T-cell (primary cell): ENCODE results near the gene ITGAD. TPM values are rescaled to one million over a fixed set of nuclear protein-coding genes. Genes with fewer than 3 reads are reported as not detected.
A peak's percentile ranks its signal among the peaks of the same experiment; 100 is the strongest.

Experiments
- ATAC-seq, 4 experiments: fragments of 200-7000 bp in 3 of 4; fragments of 150-1000 bp in 1 of 4; cut with Tn5 transposase; replicated peaks in 1 of 4; 1 replicate in 3 of 4; 2 replicates in 1 of 4; pipeline ENCODE4 v1.10.0; 2021; ENCODE audit warnings: moderate library complexity in 3 of 4, mild to moderate bottlenecking in 2 of 4, moderate number of reproducible peaks in 1 of 4
- CTCF ChIA-PET, 2 donors: fragments of 300-600 bp; sonication (Branson Sonifier 250); formaldehyde crosslinking; loops; one replicate each; lab custom pipeline; 2022; ENCODE audit warnings: antibody characterized with exemption in 2 of 2; lab: Charles Lee
- POLR2A ChIA-PET, 2 donors: fragments of 300-600 bp; sonication (Branson Sonifier 250); formaldehyde crosslinking; loops; one replicate each; lab custom pipeline; 2022; ENCODE audit warnings: antibody characterized with exemption in 2 of 2; lab: Charles Lee
- DNase-seq, 35 experiments: peaks; one replicate each; pipeline versions ENCODE4 v3.0.0 to v3.0.0-alpha.2; 2013 to 2023
- H3K27ac ChIP-seq: one replicate; pipeline ENCODE4 v1.5.1; 2013; ENCODE audit warnings: low read length
- H3K27me3 ChIP-seq, 2 experiments: replicated peaks in 1 of 2; 1 replicate in 1 of 2; 2 replicates in 1 of 2; pipeline versions ENCODE4 v1.6.1 to v1.7.0; 2013; ENCODE audit warnings: low read length in 1 of 2, mixed read lengths in 1 of 2; ENCODE audit not compliant: control insufficient read depth in 2 of 2, insufficient read depth in 2 of 2; ENCODE audit errors: extremely low read depth in 1 of 2
- H3K36me3 ChIP-seq, 2 donors: 1 replicate in 1 of 2; 2 replicates in 1 of 2; pipeline versions ENCODE4 v1.6.1 to v1.7.0; 2013; ENCODE audit warnings: low read length in 1 of 2; ENCODE audit not compliant: control insufficient read depth in 2 of 2, insufficient read depth in 1 of 2; ENCODE audit errors: extremely low read depth in 1 of 2
- H3K4me1 ChIP-seq, 2 experiments: 1 replicate in 1 of 2; 2 replicates in 1 of 2; pipeline versions ENCODE4 v1.6.1 to v1.7.0; 2013; ENCODE audit warnings: low read length in 2 of 2, mixed read lengths in 1 of 2; ENCODE audit not compliant: insufficient read depth in 2 of 2, control insufficient read depth in 1 of 2; ENCODE audit errors: extremely low read depth in 1 of 2
- H3K4me3 ChIP-seq, 2 donors: 1 replicate in 1 of 2; 2 replicates in 1 of 2; pipeline versions ENCODE4 v1.5.1 to v1.7.0; 2013; ENCODE audit warnings: mild to moderate bottlenecking in 2 of 2, low read length in 1 of 2, moderate library complexity in 1 of 2; ENCODE audit not compliant: control insufficient read depth in 1 of 2; ENCODE audit errors: extremely low read depth in 1 of 2
- H3K9me3 ChIP-seq: 2 replicates; pipeline ENCODE4 v1.7.0; 2013
- H3K27ac Mint-ChIP-seq, 2 donors: one replicate each; pipeline ENCODE4 v1.8.0; 2020 to 2021; ENCODE audit warnings: mild to moderate bottlenecking in 2 of 2, mixed read lengths in 2 of 2
- H3K27me3 Mint-ChIP-seq, 2 donors: one replicate each; pipeline ENCODE4 v1.8.0; 2021 to 2022; ENCODE audit warnings: mixed read lengths in 2 of 2
- H3K36me3 Mint-ChIP-seq: one replicate; pipeline ENCODE4 v1.8.0; 2021; ENCODE audit warnings: mixed read lengths
- H3K4me1 Mint-ChIP-seq, 3 donors: one replicate each; pipeline ENCODE4 v1.8.0; 2020 to 2022; ENCODE audit warnings: mixed read lengths in 3 of 3, mild to moderate bottlenecking in 1 of 3
- H3K4me3 Mint-ChIP-seq, 3 donors: one replicate each; pipeline ENCODE4 v1.8.0; 2020 to 2022; ENCODE audit warnings: mild to moderate bottlenecking in 3 of 3, mixed read lengths in 3 of 3, moderate library complexity in 3 of 3
- H3K9me3 Mint-ChIP-seq, 3 donors: one replicate each; pipeline ENCODE4 v1.8.0; 2020 to 2022; ENCODE audit warnings: mixed read lengths in 3 of 3
- WGBS: methylation state at CpG from one replicate; pipeline ENCODE4 v1.1.5; 2013; ENCODE audit warnings: missing lambda C conversion rate; ENCODE audit not compliant: insufficient coverage; 5-methylcytosine and 5-hydroxymethylcytosine counted together
- total RNA-seq, 35 experiments: library from RNA in 6 of 35; stranded (reverse) in 6 of 35; fragments of 120-200 nt in 1 of 35; gene quantifications; one replicate each; pipeline versions ENCODE4 v1.2.1 to v1.2.4 and lab custom pipeline; 2013 to 2026

ITGAD gene
- total RNA-seq, 5 donors from 2014 or later (not counting 1 experiment from before 2014, with no cell fraction given): 0.22 to 0.70 (median 0.23) TPM; not detected in 2

DNA sequence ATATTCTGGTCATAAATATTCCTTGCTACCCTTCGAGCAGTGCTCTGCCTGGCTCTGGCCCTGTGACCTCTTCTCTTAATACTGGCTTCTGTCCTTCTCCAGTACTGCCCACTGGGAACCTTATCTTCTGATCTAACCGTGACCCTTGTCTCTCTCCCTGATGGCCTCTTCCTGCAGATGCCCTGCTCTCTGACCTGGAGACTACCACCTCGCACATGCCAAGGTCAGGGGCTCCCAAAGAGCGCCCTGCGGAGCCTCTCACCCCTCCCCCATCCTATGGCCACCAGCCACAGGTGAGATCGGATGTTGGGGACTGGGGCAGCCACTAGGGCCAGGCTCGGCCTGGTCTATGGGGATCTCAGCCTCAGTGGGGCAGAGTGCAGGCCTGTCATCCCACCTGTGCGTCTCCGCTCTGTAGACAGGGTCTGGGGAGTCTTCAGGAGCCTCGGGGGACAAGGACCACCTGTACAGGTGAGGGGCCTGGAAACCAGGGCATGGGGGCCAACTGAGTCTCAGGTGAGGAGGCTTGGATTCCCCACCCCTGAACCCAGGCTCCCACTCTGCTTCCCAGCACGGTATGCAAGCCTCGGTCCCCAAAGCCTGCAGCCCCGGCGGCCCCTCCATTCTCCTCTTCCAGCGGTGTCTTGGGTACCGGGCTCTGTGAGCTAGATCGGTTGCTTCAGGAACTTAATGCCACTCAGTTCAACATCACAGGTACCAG lies 80.3 kb downstream of the ITGAD start:
- Mint-ChIP-seq H3K27ac (no peak overlapping the region), H3K4me1 (peaks cover 22 to 27% (median 22%) of the 10 kb centered on the region in 3 donors), H3K36me3 (no peaks in the 10 kb centered on the region), H3K9me3 (no peaks in the 10 kb centered on the region), H3K27me3 (peaks cover 6 to 18% of the 10 kb centered on the region in 2 donors), H3K4me3 (peak overlapping the region in 2 of 3 donors; percentile 0 to 63)
- DNase-seq (no peak), ATAC-seq (no peak)
- no peak overlapping the region for H3K27ac ChIP-seq
- H3K27me3 ChIP-seq: peaks cover 0 to 33% of the 10 kb centered on the region in 2 experiments
- peaks cover 0 to 3% of the 10 kb centered on the region in 2 donors for H3K36me3 ChIP-seq
- peaks cover 4 to 41% of the 10 kb centered on the region in 2 experiments for H3K4me1 ChIP-seq
- 89% methylated on average over 7 of the region's 17 CpGs for WGBS
- ChIA-PET CTCF (no interaction called here), POLR2A (no interaction called here)
- H3K9me3 ChIP-seq: no peaks in the 10 kb centered on the region
- no peak overlapping the region for H3K4me3 ChIP-seq

GRCh38 chr16:31474173-31474714 lies 81.1 kb downstream of the ITGAD start:
- CTCF ChIA-PET: no interaction called here
- Mint-ChIP-seq H3K36me3 (no peaks in the 10 kb centered on the region), H3K27ac (no peak overlapping the region), H3K27me3 (peaks cover 6 to 18% of the 10 kb centered on the region in 2 donors), H3K4me3 (peak overlapping the region in 1 of 3 donors; percentile 32), H3K4me1 (peaks cover 22 to 27% (median 22%) of the 10 kb centered on the region in 3 donors), H3K9me3 (no peaks in the 10 kb centered on the region)
- POLR2A ChIA-PET: no interaction called here
- WGBS: 91% methylated on average over 6 of the region's 12 CpGs
- ATAC-seq: no peak
- Histone ChIP-seq H3K27me3 (peaks cover 0 to 33% of the 10 kb centered on the region in 2 experiments), H3K9me3 (no peaks in the 10 kb centered on the region), H3K27ac (no peak overlapping the region), H3K4me3 (no peak overlapping the region), H3K36me3 (peaks cover 0 to 3% of the 10 kb centered on the region in 2 donors), H3K4me1 (peaks cover 4 to 41% of the 10 kb centered on the region in 2 experiments)
- no peak for DNase-seq

DNA sequence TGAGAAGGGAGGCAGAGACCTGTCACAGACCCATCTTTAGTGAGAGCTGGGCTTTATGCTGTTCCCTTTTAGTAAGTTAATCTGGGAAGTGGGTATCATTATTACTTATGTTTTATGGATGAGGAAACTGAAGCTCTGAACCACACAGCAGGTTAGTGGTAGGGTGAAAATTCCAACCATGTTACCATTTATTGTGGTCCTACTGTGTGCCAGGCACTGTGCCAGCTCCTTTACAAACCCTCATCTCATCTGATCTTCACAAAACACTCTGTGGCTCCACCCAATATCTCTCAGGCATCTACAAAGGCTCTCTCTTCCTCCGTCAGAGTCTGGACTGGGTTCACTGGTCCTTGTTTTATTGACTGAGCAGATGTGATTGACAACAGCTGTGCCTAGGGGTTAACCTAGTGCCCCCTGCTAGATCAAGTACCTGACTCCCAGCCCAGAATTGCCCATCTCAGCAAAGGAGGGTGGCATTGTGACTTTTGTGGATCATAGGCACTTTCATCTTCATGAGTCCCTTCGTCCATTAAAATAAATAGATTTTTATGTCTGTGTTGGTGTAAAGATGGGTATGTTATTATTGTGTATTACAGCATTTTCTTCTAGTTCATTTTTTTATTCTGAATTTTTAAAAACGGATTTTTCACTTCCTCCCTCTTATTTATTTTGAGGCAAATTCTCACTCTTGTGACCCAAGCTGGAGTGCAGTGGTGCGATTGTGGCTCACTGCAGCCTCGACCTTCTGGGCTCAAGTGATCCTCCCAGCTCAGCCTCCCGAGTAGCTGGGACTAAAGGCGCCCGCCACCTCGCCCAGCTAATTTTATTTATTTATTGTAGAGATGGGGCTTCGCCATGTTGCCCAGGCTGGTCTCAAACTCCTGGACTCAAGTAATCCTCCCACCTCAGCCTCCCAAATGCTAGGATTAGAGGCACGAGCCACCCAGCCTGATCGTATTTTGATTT lies 81.9 kb downstream of the ITGAD start:
- Histone ChIP-seq H3K27me3 (peaks cover 0 to 33% of the 10 kb centered on the region in 2 experiments), H3K4me1 (peaks cover 4 to 41% of the 10 kb centered on the region in 2 experiments), H3K36me3 (peaks cover 0 to 3% of the 10 kb centered on the region in 2 donors), H3K4me3 (no peak overlapping the region), H3K9me3 (no peaks in the 10 kb centered on the region), H3K27ac (no peak overlapping the region)
- H3K9me3 Mint-ChIP-seq: no peaks in the 10 kb centered on the region
- no peak for ATAC-seq
- H3K4me3 Mint-ChIP-seq: peak overlapping the region in 1 of 3 donors; percentile 87
- DNase-seq: no peak
- WGBS: 92% methylated on average over 2 of the region's 12 CpGs
- H3K36me3 Mint-ChIP-seq: no peaks in the 10 kb centered on the region
- no peak overlapping the region for H3K27ac Mint-ChIP-seq
- ChIA-PET POLR2A (interaction anchor here in 1 of 2 donors (1.7 kb wide), 1 partner anchor 14 kb away, joined by 4 read pairs; no protein-coding TSS in a partner anchor), CTCF (no interaction called here)
- H3K27me3 Mint-ChIP-seq: peaks cover 6 to 18% of the 10 kb centered on the region in 2 donors
- peaks cover 22 to 27% (median 22%) of the 10 kb centered on the region in 3 donors for H3K4me1 Mint-ChIP-seq

GRCh38 chr16:31475946-31476302 lies 82.8 kb downstream of the ITGAD start:
- H3K36me3 Mint-ChIP-seq: no peaks in the 10 kb centered on the region
- H3K27ac Mint-ChIP-seq: peak overlapping the region; percentile 73 to 82
- WGBS: 73% methylated on average over 20 of the region's 26 CpGs
- DNase-seq (peak in 2 of 35 experiments; percentile 22 to 25), ATAC-seq (no peak)
- Histone ChIP-seq H3K9me3 (no peaks in the 10 kb centered on the region), H3K36me3 (peaks cover 0 to 3% of the 10 kb centered on the region in 2 donors), H3K27me3 (peaks cover 0 to 31% of the 10 kb centered on the region in 2 experiments), H3K4me3 (peak overlapping the region in 1 of 2 donors; percentile 72), H3K27ac (no peak overlapping the region), H3K4me1 (peaks cover 4 to 41% of the 10 kb centered on the region in 2 experiments)
- H3K9me3 Mint-ChIP-seq: no peaks in the 10 kb centered on the region
- peaks cover 22 to 27% (median 22%) of the 10 kb centered on the region in 3 donors for H3K4me1 Mint-ChIP-seq
- H3K4me3 Mint-ChIP-seq: peak overlapping the region; percentile 82 to 87 (median 83)
- POLR2A ChIA-PET: interaction anchor here in 1 of 2 donors (1.7 kb wide), 1 partner anchor 15 kb away, joined by 4 read pairs; no protein-coding TSS in a partner anchor
- CTCF ChIA-PET: no interaction called here
- H3K27me3 Mint-ChIP-seq: peaks cover 6 to 18% of the 10 kb centered on the region in 2 donors

Other genes starting within 250 kb of the ITGAD start
- gene PRSS36, start 243.3 kb upstream of the ITGAD start, total RNA-seq: 1 to 10 TPM in 4 of 5 donors, under 1 TPM in 1; 0.42 to 1.2 (median 1.1) TPM
- gene FUS, start 213.2 kb upstream of the ITGAD start, total RNA-seq: 100 to 1,000 TPM; 410 to 963 (median 434) TPM
- 10 to 100 TPM; 16.1 to 40.3 (median 33.4) TPM for gene PYCARD, start 190.6 kb upstream of the ITGAD start, total RNA-seq
- gene TRIM72, start 179.2 kb upstream of the ITGAD start, total RNA-seq: under 1 TPM in 3 of 5 donors, not detected in 2; 0.03 to 0.09 (median 0.09) TPM
- not detected for gene PYDC1, start 176.2 kb upstream of the ITGAD start, total RNA-seq
- gene ITGAM, start 133.4 kb upstream of the ITGAD start, total RNA-seq: 10 to 100 TPM in 2 of 5 donors, 1 to 10 TPM in 3; 1.8 to 20.0 (median 4.1) TPM
- gene ITGAX, start 38.2 kb upstream of the ITGAD start, total RNA-seq: 1 to 10 TPM; 1.4 to 4.3 (median 3.9) TPM
- not detected for gene COX6A2, start 35.0 kb downstream of the ITGAD start, total RNA-seq
- gene ZNF843, start 49.5 kb downstream of the ITGAD start, total RNA-seq: under 1 TPM in 4 of 5 donors, not detected in 1; 0.16 to 0.53 (median 0.26) TPM
- gene ARMC5, start 66.2 kb downstream of the ITGAD start, total RNA-seq: 10 to 100 TPM in 3 of 5 donors, 1 to 10 TPM in 2; 9.3 to 16.6 (median 10.2) TPM
- 1 to 10 TPM in 1 of 5 donors, under 1 TPM in 4; 0.40 to 1.1 (median 0.72) TPM for gene TGFB1I1, start 78.8 kb downstream of the ITGAD start, total RNA-seq
- gene SLC5A2, start 89.8 kb downstream of the ITGAD start, total RNA-seq: 1 to 10 TPM; 2.6 to 4.2 (median 3.2) TPM
- gene RUSF1, start 115.1 kb downstream of the ITGAD start, total RNA-seq: 100 to 1,000 TPM in 3 of 5 donors, 10 to 100 TPM in 2; 65.4 to 125 (median 107) TPM
- not detected for gene AHSP, start 134.6 kb downstream of the ITGAD start, total RNA-seq